HG03060 (cell line): Measurements from ENCODE around the gene SCRT2.
"Not testable (repeated sequence)": the region's sequence is repeated elsewhere in the genome, so short reads cannot be mapped to it uniquely, and the experiment has no call there.

ENCODE experiments used
- ATAC-seq: cut with Tn5 transposase; IDR thresholded peaks from one replicate; pipeline ENCODE4 v1.9.1; 2021; ENCODE audit warnings: low read depth, moderate number of reproducible peaks; ENCODE audit not compliant: unreplicated experiment

SCRT2 gene

GRCh38 chr20:653590-654416, 21.8 kb downstream of the SCRT2 start:
- ATAC-seq, result no peak

GRCh38 chr20:653110-653589, 22.5 kb downstream of the SCRT2 start, which contains the start of gene SRXN1:
Gene SRXN1, minus strand, starts transcription at chr20:653200. Its CDS starts 15 bp downstream, at chr20:653185.
- ATAC-seq, result no peak

- no peak for ATAC-seq
Measured at GRCh38 chr20:652615-653109, 22.9 kb downstream of the SCRT2 start.

GRCh38 chr20:651713-652614, 23.6 kb downstream of the SCRT2 start:
- no peak for ATAC-seq

- no peak for ATAC-seq
Measured at GRCh38 chr20:650954-651353, 24.6 kb downstream of the SCRT2 start.

- ATAC-seq, result no peak
Measured at GRCh38 chr20:650281-650680, 25.3 kb downstream of the SCRT2 start.

GRCh38 chr20:647479-648019, 28.1 kb downstream of the SCRT2 start:
- no peak for ATAC-seq

- no peak for ATAC-seq
Measured at GRCh38 chr20:646868-647233, 28.8 kb downstream of the SCRT2 start.

- ATAC-seq, result no peak
Measured at GRCh38 chr20:646107-646867, 29.3 kb downstream of the SCRT2 start.

- ATAC-seq, result no peak
Measured at GRCh38 chr20:645318-646106, 30.1 kb downstream of the SCRT2 start.

GRCh38 chr20:644692-645317, 30.8 kb downstream of the SCRT2 start:
- ATAC-seq, result no peak

GRCh38 chr20:642398-643174, 33.0 kb downstream of the SCRT2 start:
- ATAC-seq, result no peak

- not testable (repeated sequence) for ATAC-seq
Measured at GRCh38 chr20:642013-642397, 33.6 kb downstream of the SCRT2 start.

GRCh38 chr20:641516-641875, 34.1 kb downstream of the SCRT2 start:
- ATAC-seq, result no peak

GRCh38 chr20:640674-641515, 34.7 kb downstream of the SCRT2 start:
- ATAC-seq, result no peak

GRCh38 chr20:638579-638978, 37.0 kb downstream of the SCRT2 start:
- ATAC-seq, result no peak

- no peak for ATAC-seq
Measured at GRCh38 chr20:637559-637958, 38.0 kb downstream of the SCRT2 start.
